Measurements from ENCODE around the gene AP5Z1.

AP5Z1 gene

DNA sequence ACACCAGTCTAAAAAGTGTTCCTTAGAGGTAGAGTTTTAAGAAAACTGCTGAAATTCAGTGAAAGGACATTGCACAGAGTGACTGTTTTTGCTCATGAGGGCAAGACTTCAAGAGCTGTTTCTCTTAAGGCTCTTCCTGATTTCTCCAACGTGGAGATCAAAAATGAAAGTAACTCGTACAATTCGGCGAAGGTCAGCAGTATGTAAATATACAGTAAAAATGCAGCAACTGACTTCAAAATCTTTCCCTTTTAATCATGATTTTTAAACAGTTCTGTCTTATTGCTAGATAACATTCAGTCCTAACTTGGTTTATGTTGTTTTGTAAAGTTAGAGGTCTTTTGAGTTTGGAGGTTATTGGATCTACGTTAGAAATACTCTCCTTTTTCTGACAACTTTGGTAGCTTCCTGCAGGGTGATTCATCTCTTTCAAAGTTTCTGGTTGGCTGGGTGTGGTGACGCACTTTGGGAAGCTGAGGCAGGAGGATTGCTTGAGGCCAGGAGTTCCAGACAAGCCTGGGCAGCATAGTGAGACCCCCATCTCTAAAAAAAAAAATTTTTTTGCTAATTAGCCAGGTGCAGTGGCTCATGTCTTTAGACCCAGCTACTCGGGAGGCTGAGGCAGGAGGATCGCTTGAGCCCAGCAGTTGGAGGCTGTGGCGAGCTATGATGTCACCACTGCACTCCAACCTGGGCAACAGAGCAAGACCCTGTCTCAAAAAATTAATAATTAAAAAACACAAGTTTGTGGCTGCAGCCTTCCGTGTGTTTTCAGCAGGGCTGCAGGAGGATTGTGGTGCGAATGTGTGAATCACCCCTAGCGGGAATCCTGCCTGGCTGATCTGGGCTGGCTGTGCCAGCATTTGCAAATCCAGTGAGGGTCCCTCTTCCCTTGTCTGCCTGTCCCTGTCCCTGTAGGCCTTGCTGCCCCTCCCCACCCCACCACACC lies 29.2 kb upstream of the AP5Z1 start:
- DNase-seq (ENCODE audit: low spot score): no peak

DNA sequence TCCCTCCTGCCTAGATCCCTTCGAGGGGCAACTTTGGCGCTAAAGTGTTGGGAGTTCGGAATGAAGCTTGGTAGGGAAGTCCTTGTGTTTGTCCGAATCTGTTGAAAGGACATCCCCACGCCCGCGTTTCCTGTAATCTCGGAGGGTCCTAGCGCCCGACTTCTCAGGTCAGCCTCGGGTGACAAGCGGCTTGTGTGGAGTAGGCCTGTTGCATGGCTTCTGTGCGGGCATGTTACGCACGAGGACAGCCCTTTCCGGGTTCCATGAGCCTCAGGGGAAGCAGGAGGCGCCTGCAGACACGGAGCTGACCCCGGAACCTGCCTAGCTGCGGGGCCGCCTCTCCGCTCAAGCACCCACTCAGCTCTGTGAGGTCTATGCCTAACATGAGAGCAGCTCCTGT lies 28.4 kb upstream of the AP5Z1 start:
- DNase-seq (ENCODE audit: low spot score): no peak

DNA sequence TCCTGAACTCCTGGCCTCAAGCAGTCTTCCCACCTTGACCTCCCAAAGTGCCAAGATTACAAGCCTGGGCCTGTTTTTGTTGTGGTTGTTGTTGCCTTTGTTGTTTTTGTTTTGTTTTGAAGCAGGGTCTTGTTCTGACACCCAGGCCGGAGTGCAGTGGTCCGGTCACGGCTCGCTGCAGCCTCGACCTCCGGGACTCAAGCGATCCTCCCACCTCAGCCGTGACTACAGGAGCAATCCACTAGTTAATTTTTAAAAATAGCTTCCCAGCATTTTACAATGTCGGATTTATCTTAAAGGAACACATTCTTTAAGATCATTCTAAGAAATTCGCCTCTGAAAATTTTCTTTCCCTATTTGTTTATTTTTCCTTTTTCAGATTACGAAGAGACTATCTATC lies 27.7 kb upstream of the AP5Z1 start:
- DNase-seq (ENCODE audit: low spot score): no peak

DNA sequence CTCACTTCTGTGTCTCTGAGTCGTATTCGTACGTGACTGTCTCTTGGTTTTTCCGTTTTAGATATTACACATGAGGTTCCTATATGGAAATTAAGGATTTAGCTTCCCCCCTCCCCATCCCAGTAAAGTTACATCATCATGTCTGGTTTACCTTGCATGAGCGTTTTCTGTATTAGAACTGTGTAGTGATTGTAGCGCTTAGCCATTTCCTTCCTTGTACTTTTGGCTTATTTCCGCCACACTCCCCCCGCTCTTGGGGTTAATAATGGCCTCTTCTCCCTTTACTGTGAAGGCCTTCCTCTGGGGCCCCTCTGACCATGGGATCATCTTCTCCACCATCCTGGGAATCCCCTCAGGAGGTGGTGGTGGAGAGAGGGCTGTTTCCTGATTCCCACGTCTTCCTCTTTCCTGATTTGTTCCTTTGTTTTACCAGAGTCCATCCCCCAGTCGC lies 27.2 kb upstream of the AP5Z1 start:
- no peak for DNase-seq (ENCODE audit: low spot score)

DNA sequence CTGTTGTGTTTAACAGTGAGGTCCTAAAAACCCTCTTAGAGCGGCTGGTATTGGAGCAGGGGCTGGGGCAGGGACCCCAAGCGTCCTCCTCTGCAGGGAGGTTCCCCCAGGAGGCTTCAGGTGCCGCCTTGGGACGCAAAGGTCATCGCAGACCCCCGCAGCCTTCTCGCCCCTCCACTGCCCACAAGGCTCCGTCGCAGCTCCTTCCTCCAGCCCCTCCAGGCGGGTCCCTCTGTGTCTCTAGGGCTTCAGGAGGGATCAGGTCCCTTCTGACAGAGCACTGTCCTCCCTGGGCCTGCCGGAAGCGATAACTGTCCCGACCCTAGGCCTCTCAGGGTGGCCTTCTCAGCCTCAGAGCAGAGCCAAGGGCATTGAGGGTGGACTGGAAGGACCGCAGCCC lies 26.1 kb upstream of the AP5Z1 start:
- no peak for DNase-seq (ENCODE audit: low spot score)

DNA sequence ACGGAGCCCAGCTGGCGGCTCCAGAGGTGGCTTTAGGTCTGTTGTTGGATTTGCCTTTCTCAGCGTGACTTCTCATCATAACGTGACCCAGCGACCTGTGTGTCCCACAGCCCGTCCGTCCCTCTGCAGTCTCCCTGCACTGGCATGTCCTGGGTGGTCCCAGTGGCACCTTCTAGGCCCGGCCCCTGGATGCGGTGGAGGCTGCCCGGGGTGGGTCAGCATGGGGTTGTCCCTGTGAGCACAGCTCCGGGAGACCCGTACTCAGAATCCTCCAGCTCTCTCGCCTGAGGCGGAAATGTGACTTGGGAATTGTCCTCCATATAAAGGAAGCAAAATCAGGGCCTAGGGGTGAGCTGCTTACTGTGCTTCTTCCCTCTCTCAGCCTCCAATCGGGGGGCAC lies 25.6 kb upstream of the AP5Z1 start:
- no peak for DNase-seq (ENCODE audit: low spot score)

DNA sequence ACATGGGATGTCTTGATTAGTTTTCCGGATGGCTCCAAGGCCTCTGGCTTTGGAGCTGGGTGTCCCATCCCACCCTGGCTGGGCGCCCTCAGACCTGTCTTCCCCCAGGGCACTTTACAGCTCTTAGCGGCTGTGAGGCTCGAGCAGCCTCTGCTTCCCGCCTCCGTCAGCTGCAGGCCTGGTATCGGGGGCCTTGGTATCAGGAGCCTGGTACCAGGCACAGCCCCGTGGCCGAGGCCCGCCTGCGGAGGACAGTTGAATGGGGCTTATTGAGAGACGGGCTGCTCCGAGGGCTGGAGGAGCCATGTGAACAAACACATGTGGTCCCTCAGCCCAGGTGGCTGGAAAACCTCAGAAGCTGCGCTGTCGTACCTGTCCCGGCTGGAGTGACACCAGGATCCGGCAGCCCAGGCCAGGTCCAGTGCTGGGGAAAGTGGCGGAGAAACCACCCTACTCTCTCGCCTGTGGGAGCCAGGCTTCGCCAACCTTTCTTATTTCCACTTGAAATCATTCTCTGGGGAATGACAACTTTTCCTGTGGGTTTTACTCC lies 23.9 kb upstream of the AP5Z1 start:
- no peak for DNase-seq (ENCODE audit: low spot score)

DNA sequence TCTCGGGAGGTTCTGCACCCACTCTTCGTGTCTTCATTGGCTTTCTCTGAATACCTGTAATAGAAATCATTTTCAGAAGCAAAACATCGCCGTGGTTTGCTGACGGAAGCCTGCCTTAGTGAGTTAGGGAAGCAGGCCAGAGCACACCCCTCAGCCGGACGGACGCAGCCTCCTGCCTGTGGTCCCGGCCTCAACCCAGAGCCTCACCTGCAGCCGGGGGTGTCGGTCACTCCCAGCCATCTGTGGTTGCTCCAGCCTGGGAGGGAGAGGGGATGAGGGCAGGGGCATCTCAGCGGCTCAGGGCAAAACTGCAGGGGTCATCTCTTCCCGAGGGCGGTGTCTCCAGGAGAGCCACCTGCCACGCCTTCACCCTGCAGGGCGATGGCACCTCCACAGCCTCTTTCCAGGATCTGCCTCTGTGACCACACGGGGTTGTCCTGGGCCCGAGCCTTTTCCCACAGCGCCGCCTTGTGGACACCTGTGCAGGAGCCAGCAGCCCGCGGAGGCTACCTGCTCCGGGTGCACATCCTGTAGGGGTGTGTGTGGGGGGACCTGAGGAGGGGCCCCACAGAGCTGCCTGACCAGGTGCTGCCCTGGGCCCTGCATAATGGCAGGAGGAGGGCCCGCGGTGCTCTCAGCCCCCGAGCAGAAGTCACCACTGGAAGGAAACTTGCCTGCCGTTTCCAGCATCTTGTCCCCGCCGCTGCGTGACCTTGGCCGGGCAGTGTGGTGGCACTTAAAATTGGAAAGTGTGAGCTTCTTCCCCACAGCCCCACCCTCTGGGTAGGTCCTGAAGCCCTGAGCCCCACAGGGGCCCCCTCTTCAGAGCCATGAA lies 21.6 kb upstream of the AP5Z1 start:
- peak; percentile 98 for DNase-seq (ENCODE audit: low spot score)

DNA sequence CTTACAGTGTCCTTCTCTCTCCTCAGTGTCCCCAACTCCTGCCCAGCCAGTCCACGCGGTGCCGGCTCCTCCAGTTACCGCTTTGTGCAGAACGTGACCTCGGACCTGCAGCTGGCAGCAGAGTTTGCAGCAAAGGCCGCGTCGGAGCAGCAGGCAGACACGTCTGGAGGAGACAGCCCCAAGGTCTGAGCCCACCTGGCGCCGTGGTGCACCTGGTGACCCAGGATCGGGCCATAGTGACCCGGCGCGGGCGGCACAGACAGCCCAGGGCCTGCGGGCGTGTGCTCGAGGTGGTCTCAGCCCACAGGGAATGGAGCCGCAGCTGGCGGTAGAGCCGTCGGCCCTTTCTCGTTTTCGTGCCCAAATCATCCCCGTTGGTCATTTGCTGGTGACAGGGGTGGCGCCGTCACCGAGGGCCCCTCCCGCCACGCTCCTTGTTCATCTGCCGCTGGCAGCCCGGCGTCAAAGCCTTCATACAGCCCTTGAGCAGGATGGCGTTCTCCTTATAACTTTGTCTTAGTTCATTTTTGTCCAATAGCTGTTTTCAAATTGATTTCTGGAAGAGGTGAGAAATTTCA lies 20.9 kb upstream of the AP5Z1 start:
- no peak for DNase-seq (ENCODE audit: low spot score)

DNA sequence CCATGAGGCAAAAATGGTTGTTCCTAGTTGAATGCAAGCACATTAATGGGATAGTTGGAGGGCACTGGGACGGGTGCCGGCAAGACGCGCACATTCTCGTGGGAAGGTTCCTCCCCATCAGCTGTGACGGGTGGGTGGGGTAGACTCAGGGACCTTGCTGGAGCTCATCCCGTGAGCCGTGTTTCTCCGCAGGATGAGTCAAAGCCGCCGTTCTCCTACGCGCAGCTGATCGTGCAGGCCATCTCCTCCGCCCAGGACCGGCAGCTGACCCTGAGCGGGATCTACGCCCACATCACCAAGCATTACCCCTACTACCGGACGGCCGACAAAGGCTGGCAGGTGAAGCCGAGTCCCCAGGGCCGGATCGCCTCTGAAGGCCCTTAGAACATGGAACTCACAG lies 20.4 kb upstream of the AP5Z1 start:
- no peak for DNase-seq (ENCODE audit: low spot score)

DNA sequence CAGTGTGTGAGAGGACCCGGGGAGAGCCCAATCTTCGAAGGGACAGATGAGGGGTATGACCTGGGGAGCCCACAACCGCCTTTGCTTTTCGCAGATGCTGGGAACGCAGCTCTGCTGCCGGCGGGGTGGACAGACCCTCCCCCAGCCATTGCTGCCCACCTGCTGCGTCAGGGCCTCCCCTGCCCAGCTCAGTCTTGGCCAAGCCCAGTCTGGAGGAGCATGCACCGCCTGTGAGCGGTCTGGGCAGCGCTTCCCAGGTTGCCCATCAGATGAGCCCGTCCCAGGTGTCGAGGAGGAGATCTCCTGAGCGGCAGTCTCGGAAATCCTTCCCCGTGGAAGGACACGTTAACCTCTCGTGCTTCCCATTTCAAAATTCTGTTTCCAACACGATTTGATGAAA lies 17.3 kb upstream of the AP5Z1 start:
- no peak for DNase-seq (ENCODE audit: low spot score)

DNA sequence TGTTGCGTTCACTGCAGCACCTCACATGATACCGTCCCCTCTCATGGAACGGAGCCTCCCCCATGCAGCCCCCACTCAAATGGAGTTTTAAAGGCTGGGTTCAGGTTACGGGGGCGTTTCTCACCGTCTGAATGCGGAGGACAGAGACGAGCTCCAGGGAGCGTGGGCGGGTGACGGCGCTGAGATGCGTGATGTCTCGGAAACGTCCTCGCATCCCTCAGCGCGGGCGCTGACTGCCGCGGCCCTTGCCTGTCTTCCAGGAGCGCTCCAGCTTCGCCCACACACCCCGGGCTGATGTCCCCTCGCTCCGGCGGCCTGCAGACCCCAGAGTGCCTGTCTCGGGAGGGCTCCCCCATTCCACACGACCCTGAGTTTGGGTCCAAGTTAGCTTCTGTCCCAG lies 16.6 kb upstream of the AP5Z1 start:
- DNase-seq (ENCODE audit: low spot score): no peak

DNA sequence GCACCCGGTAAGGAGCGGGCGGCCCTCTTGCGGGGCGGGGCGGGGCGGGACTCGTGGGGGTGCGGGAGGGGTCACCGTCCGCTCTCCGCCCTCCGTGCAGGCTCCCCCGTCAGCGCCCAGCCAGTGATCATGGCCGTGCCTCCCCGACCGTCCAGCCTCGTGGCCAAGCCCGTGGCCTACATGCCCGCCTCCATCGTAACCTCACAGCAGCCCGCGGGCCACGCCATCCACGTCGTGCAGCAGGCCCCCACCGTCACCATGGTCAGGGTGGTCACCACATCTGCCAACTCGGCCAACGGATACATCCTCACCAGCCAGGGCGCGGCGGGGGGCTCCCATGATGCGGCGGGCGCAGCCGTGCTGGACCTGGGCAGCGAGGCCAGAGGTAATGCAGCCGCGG lies 16.2 kb upstream of the AP5Z1 start:
- no peak for DNase-seq (ENCODE audit: low spot score)

DNA sequence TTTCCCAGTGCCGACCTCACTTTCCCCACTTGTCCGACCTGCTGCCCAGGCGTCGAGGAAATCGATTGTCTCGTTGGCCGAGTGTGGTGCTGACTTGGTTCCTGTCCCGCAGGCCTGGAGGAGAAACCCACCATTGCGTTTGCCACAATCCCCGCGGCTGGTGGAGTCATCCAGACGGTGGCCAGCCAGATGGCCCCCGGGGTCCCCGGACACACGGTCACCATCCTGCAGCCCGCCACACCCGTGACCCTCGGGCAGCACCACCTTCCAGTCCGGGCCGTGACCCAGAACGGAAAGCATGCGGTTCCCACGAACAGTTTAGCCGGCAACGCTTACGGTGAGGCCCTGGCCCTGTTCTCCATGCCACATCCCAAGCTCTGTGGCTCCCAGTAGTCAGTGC lies 14.5 kb upstream of the AP5Z1 start:
- DNase-seq (ENCODE audit: low spot score): no peak

DNA sequence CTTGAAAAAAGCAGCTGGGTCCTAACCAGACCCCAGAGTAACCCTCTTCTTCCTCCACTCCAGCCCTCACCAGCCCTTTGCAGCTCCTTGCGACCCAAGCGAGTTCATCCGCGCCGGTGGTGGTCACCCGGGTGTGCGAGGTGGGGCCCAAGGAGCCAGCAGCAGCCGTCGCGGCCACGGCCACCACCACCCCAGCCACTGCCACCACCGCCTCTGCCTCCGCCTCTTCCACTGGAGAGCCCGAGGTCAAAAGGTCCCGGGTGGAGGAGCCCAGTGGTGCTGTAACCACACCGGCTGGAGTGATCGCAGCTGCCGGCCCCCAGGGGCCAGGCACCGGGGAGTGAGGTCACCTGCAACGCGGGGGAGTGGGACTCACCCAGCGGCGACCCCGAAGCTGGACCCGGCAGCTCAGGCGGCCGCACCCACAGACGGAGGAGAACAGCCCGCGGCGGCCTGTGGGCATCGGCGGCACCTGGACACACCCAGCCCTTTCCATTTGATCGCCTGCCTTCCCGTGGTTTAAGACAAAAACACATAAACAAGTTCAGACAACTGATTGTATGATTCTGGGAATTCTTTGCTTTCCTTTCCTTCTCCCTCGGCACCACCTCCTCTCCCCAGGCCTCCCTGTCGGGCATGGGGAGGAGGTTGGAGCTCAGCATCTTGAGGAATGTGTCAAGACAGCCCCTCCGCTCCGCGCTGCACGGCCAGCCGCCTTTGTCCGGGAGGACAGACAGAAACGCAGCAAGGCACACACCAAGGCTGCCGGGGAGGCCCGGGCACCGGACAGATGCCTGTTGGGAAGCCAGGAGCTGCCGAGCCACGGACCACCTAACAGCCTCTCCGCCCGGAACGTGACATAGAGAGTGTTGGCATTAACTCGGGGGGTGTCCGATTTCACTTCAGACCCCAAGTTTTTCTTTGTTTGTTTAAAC lies 13.0 kb upstream of the AP5Z1 start:
- no peak for DNase-seq (ENCODE audit: low spot score)

DNA sequence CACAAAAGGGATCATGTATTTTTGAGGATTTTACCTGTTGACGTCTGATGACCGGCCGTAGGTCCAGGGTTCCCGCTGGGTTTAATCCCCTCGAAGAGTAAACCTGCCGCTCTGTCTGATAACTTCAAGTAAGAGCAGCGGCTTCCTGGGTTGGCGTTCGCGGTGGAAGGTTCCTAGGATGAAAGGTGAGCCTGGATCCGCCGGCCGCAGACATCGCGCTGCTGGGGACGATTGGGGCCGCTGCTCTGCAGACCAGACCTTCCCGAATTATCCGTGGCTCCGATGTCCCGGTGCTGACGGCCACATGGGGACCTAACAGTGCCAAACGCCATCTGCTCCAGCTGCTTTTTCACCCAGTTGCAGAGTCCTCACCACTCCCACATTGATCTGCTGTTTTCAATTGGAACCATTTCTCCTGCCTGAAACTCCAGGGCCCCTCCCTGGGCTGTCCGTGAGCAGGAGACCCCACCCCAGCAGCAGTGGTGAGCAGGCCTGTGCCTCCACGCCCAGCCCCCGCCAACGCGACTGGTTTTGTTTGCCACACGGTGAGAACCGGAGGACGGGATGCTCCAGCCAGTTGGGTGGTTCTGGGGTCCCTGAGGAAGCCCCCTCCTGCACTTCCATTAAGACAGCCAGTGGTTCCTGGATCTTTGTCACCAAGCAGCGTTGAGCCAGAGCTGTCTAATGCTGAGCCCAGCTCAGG lies 12.2 kb upstream of the AP5Z1 start:
- no peak for DNase-seq (ENCODE audit: low spot score)

DNA sequence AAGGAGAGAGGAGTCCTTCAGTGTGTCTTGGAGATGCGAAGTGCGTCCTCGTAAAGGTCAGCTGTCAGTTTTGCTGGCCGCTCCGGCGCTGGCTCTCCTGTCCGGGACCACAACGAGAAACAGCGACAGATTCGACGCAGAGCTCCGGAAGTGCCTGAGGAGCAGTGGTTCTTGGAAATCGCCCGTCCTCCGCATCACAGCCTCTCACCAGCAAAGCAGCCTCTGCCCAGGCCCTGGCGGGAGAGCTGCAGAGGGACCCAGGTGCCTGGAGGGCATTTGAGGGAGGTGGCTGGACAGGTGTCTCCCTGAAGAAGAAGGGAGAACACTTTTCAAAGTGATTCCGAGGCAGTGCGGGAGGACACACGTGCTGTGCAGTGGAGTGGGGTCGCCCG lies 11.6 kb upstream of the AP5Z1 start:
- no peak for DNase-seq (ENCODE audit: low spot score)

DNA sequence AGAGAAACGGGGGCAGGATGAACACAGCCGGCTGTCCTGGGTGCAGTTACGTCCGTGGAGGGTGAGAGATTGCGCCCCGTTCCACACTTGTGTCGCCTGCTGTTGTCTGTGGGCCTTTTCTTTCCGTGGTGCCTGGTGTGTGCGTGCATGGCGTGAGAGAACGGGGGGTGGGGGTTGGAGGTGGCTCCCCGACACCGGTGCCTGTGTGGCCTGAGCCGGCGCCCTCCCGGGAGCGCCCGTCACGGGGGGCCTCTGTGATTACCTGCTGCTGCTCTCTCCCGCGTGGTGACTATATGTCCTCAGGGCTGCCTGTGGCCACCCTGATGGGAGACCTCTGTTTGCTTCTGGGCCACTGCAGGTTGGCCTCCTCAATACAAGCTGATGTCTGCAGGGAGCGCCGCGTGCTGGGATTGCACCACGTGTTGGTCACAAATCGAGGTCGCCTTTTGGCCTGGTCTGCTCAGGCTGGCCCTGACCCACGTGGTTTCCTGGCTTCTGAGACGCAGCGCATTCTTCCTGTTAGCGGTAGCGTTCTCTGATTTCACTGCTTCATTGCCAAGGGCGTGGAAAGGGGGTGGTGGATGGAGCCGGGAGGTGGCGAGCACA lies 10.9 kb upstream of the AP5Z1 start:
- no peak for DNase-seq (ENCODE audit: low spot score)

DNA sequence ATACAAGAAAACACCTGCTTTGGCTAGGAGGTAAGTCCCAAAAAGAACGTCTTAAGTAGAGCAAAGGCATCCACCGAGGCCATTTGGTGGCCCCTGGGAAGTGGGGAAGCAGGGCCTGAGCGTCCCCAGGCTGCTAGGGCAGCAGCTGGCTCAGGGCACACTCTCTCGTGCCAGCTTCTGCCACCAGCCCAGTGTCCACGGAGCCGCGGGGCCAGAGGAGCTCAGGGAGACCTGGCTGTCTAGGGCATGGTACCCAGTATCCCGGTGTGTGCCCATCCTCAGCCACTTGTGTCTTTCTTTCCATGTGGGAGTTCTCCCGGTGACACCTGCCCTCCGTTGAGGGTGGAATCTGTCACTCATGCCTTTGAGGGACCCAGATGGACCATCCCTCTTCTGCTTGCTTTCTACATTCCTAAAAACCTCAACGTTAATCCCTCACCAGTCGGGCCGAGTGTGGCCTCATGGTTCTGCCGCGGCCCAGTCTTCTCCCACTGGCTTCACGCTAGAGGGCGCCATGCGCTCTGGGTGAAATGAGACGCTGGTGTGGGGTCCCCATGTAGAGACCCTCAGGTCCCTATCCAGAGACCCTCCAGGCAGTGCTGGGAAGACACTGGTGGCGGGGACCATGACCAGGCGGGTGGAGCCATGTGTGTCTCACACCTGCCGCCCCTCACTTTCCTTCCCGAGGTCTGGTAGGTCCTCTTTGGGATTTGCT lies 9.5 kb upstream of the AP5Z1 start:
- no peak for DNase-seq (ENCODE audit: low spot score)

Measured in HuH-7.5 (cell line).